Transverse colon (tissue), 3 donors: ENCODE results near the gene FAM98C.

Experiments
- EP300 ChIP-seq: sonication (generic); formaldehyde crosslinking; IDR thresholded peaks from one replicate; pipeline ENCODE4 v1.6.1; 2017; ENCODE audit warnings: antibody characterized with exemption, low read depth
- POLR2A ChIP-seq: fragments of 450-650 bp; IDR thresholded peaks from one replicate; pipeline ENCODE4 v1.6.1; 2016; ENCODE audit warnings: antibody characterized with exemption, mild to moderate bottlenecking, moderate library complexity
- TF ChIP-seq, protein P1 (sequence below), 5 experiments: fragments of 200-600 bp in 3 of 5; fragments of 450-650 bp in 2 of 5; sonication (generic) in 3 of 5; IDR thresholded peaks; 1 replicate in 2 of 5; 2 replicates in 3 of 5; pipeline ENCODE4 v1.5.1; 2016 to 2017; ENCODE audit warnings: antibody characterized with exemption in 5 of 5, inconsistent platforms in 3 of 5, mild to moderate bottlenecking in 2 of 5, moderate library complexity in 1 of 5

DNA sequence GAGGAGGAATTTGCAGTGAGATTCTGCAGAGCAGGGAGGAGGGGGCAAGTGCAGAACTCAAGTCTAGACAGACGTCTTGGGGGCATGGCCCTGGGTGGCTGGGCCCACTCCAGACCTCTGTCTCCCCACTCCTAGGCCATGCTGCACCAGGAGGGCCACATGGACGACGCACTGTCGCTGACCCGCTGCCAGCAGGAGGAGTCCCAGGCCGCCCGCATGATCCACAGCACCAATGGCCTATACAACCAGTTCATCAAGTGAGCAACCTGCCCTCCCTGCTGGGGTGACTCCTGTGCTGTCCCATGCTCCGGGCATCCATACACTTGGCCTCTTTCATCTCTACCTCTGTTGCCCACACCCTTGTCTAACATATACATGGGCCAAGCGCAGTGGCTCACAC is 48.7 kb downstream of the FAM98C start:
- no peak for TF ChIP-seq POLR2A
- TF ChIP-seq, protein P1, sequence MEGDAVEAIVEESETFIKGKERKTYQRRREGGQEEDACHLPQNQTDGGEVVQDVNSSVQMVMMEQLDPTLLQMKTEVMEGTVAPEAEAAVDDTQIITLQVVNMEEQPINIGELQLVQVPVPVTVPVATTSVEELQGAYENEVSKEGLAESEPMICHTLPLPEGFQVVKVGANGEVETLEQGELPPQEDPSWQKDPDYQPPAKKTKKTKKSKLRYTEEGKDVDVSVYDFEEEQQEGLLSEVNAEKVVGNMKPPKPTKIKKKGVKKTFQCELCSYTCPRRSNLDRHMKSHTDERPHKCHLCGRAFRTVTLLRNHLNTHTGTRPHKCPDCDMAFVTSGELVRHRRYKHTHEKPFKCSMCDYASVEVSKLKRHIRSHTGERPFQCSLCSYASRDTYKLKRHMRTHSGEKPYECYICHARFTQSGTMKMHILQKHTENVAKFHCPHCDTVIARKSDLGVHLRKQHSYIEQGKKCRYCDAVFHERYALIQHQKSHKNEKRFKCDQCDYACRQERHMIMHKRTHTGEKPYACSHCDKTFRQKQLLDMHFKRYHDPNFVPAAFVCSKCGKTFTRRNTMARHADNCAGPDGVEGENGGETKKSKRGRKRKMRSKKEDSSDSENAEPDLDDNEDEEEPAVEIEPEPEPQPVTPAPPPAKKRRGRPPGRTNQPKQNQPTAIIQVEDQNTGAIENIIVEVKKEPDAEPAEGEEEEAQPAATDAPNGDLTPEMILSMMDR (IDR thresholded peaks at IDR 0.05): no peak
- TF ChIP-seq EP300: no peak
